ENCODE data around the gene PRKG1. TPM values are rescaled to one million over a fixed set of nuclear protein-coding genes. Genes with fewer than 3 reads are reported as not detected.

Gene PRKG1
- total and polyA plus RNA-seq, 2 experiments from 2014 or later: 18.2 to 21.1 TPM

GRCh38 chr10:52172581-52172980 lies 1098.3 kb downstream of the PRKG1 start:
- peak; percentile 36 to 49 for TF ChIP-seq CTCF (conservative IDR thresholded peaks at IDR 0.05; ENCODE audit: low read depth in 2 of 2)
- no peak for TF ChIP-seq STAT1 (IDR thresholded peaks at IDR 0.05; ENCODE audit: unreplicated experiment)
- H4K20me1 ChIP-seq (replicated peaks; ENCODE audit: insufficient read depth): no peaks in the 10 kb centered on the region
- H3K4me1 ChIP-seq (ENCODE audit: insufficient read depth): peaks cover 31% of the 10 kb centered on the region
- no peaks in the 10 kb centered on the region for H3K27me3 ChIP-seq (ENCODE audit: insufficient read depth)
- Mint-ChIP-seq H3K27me3 (ENCODE audit: insufficient read depth, low read depth, poor library complexity) (peaks cover 1% of the 10 kb centered on the region), H3K36me3 (ENCODE audit: low read depth) (peaks cover 19% of the 10 kb centered on the region; the same call in 2 of the 3 replicates), H3K4me1 (peaks cover 18% of the 10 kb centered on the region; the same call in 2 of the 3 replicates), H3K4me3 (no peak overlapping the region), H3K27ac (no peak overlapping the region; the same call in 1 of the 2 replicates), H3K9me3 (peaks cover 15% of the 10 kb centered on the region)
- H3K79me2 ChIP-seq (replicated peaks; ENCODE audit: insufficient read depth): no peaks in the 10 kb centered on the region
- no peaks in the 10 kb centered on the region; the same call in 1 of the 2 replicates for H3K36me3 ChIP-seq (ENCODE audit: insufficient read depth)
- no peak overlapping the region for H3K4me3 ChIP-seq
- no peaks in the 10 kb centered on the region for H3K9me2 ChIP-seq (ENCODE audit: insufficient read depth)
- H2AFZ ChIP-seq: no peak overlapping the region
- no peaks in the 10 kb centered on the region for H3F3A ChIP-seq (replicated peaks; ENCODE audit: low read depth)
- peak overlapping the region; percentile 29; the same call in 1 of the 2 replicates for H3K4me2 ChIP-seq
- H3K27ac ChIP-seq (ENCODE audit: low read depth): 0 out of 2 replicates have a peak overlapping the region, but pooled peaks have one; percentile 22
- ATAC-seq (peak; percentile 91), DNase-seq (ENCODE audit: low spot score) (peak; percentile 70)

- Histone ChIP-seq H3K79me2 (replicated peaks; ENCODE audit: insufficient read depth) (no peaks in the 10 kb centered on the region), H4K20me1 (replicated peaks; ENCODE audit: insufficient read depth) (no peaks in the 10 kb centered on the region), H3K27me3 (ENCODE audit: insufficient read depth) (no peaks in the 10 kb centered on the region), H3F3A (replicated peaks; ENCODE audit: low read depth) (no peaks in the 10 kb centered on the region), H3K4me1 (ENCODE audit: insufficient read depth) (peaks cover 15% of the 10 kb centered on the region), H3K4me3 (no peak overlapping the region), H3K27ac (ENCODE audit: low read depth) (no peak overlapping the region), H3K36me3 (ENCODE audit: insufficient read depth) (no peaks in the 10 kb centered on the region), H3K4me2 (no peak overlapping the region), H2AFZ (no peak overlapping the region), H3K9me2 (ENCODE audit: insufficient read depth) (0 out of 2 replicates have a peak, but pooled peaks cover 5% of the 10 kb centered on the region)
- H3K27ac Mint-ChIP-seq: no peak overlapping the region
- H3K27me3 Mint-ChIP-seq (ENCODE audit: insufficient read depth, low read depth, poor library complexity): no peaks in the 10 kb centered on the region
- H3K36me3 Mint-ChIP-seq (ENCODE audit: low read depth): peaks cover 15% of the 10 kb centered on the region
- DNase-seq (ENCODE audit: low spot score): no peak
- peaks cover 20% of the 10 kb centered on the region for H3K9me3 Mint-ChIP-seq
- no peak overlapping the region for H3K4me3 Mint-ChIP-seq
- peaks cover 16% of the 10 kb centered on the region for H3K4me1 Mint-ChIP-seq
- no peak for ATAC-seq
- TF ChIP-seq ZNF331 (CRISPR knock-in tag; IDR thresholded peaks at IDR 0.05; ENCODE audit: low read depth) (no peak), POLR2AphosphoS5 (IDR thresholded peaks at IDR 0.05; ENCODE audit: low read depth) (no peak), EZH2phosphoT487 (IDR thresholded peaks at IDR 0.05; ENCODE audit: unreplicated experiment) (no peak), ZNF462 (CRISPR knock-in tag; IDR thresholded peaks at IDR 0.05) (no peak), EZH2 (IDR thresholded peaks at IDR 0.05; ENCODE audit: low read depth, unreplicated experiment) (no peak), REST (IDR thresholded peaks at IDR 0.05; ENCODE audit: unreplicated experiment) (no peak), ETS1 (IDR thresholded peaks at IDR 0.05) (no peak)
These were observed 1111.0 kb downstream of the PRKG1 start for GRCh38 chr10:52185256-52185655.

All from GM23338 (cell line).